Trophoblast cell (in vitro differentiated cells and primary cell): Measurements from ENCODE around the gene CST9.

Source experiments
- DNase-seq, 2 donors: peaks; one replicate each; pipeline ENCODE4 v3.0.0-alpha.2; 2016
- H2AFZ ChIP-seq: 2 replicates; pipeline ENCODE4 v1.6.1; 2013; ENCODE audit warnings: low read length, moderate library complexity, mild to moderate bottlenecking; ENCODE audit not compliant: insufficient read depth, poor library complexity
- H2AK5ac ChIP-seq: 2 replicates; pipeline ENCODE4 v1.6.1; 2013; ENCODE audit warnings: mild to moderate bottlenecking, low read length
- H2BK120ac ChIP-seq: 2 replicates; pipeline ENCODE4 v1.6.1; 2013; ENCODE audit warnings: low read length, mild to moderate bottlenecking, moderate library complexity; ENCODE audit not compliant: insufficient read depth, poor library complexity
- H2BK12ac ChIP-seq: 2 replicates; pipeline ENCODE4 v1.6.1; 2013; ENCODE audit warnings: mild to moderate bottlenecking, low read length, moderate library complexity
- H2BK5ac ChIP-seq: 2 replicates; pipeline ENCODE4 v1.6.1; 2013; ENCODE audit warnings: low read length, low read depth, moderate library complexity, mild to moderate bottlenecking; ENCODE audit not compliant: poor library complexity
- H3K14ac ChIP-seq: 2 replicates; pipeline ENCODE4 v1.6.1; 2013; ENCODE audit warnings: mild to moderate bottlenecking, low read length
- H3K18ac ChIP-seq: 2 replicates; pipeline ENCODE4 v1.6.1; 2013; ENCODE audit warnings: mild to moderate bottlenecking, low read length
- H3K23ac ChIP-seq: 2 replicates; pipeline ENCODE4 v1.6.1; 2013; ENCODE audit warnings: low read length
- H3K27ac ChIP-seq: 2 replicates; pipeline ENCODE4 v1.5.1; 2013; ENCODE audit warnings: low read depth, mild to moderate bottlenecking, inconsistent platforms, low read length, moderate library complexity
- H3K27me3 ChIP-seq: 2 replicates; pipeline ENCODE4 v1.6.1; 2013; ENCODE audit warnings: inconsistent platforms, mild to moderate bottlenecking, low read length, moderate library complexity; ENCODE audit not compliant: insufficient read depth
- H3K36me3 ChIP-seq, 2 experiments: 1 replicate in 1 of 2; 2 replicates in 1 of 2; pipeline ENCODE4 v1.6.1; 2013; ENCODE audit warnings: low read length in 2 of 2, mild to moderate bottlenecking in 2 of 2, moderate library complexity in 1 of 2; ENCODE audit not compliant: insufficient read depth in 2 of 2, control insufficient read depth in 1 of 2
- H3K4ac ChIP-seq: 2 replicates; pipeline ENCODE4 v1.6.1; 2013; ENCODE audit warnings: low read depth, mild to moderate bottlenecking, low read length, moderate library complexity
- H3K4me1 ChIP-seq, 2 experiments: 1 replicate in 1 of 2; 2 replicates in 1 of 2; pipeline ENCODE4 v1.6.1; 2013; ENCODE audit warnings: low read length in 2 of 2, mild to moderate bottlenecking in 2 of 2, moderate library complexity in 1 of 2; ENCODE audit not compliant: insufficient read depth in 2 of 2, control insufficient read depth in 1 of 2
- H3K4me2 ChIP-seq: 2 replicates; pipeline ENCODE4 v1.6.1; 2013; ENCODE audit warnings: inconsistent platforms, mild to moderate bottlenecking, low read length, moderate library complexity
- H3K4me3 ChIP-seq: 2 replicates; pipeline ENCODE4 v1.5.1; 2013; ENCODE audit warnings: mild to moderate bottlenecking, low read depth, low read length, inconsistent platforms
- H3K79me1 ChIP-seq: one replicate; pipeline ENCODE4 v1.6.1; 2013; ENCODE audit warnings: low read length
- H3K79me2 ChIP-seq: 2 replicates; pipeline ENCODE4 v1.6.1; 2013; ENCODE audit warnings: low read length, mild to moderate bottlenecking; ENCODE audit not compliant: control insufficient read depth, insufficient read depth, poor library complexity
- H3K9ac ChIP-seq: 2 replicates; pipeline ENCODE4 v1.6.1; 2013; ENCODE audit warnings: mild to moderate bottlenecking, low read length
- H3K9me3 ChIP-seq: 2 replicates; pipeline ENCODE4 v1.6.1; 2013; ENCODE audit warnings: low read depth, mild to moderate bottlenecking, control low read depth, inconsistent platforms, low read length; ENCODE audit not compliant: insufficient read depth
- H4K12ac ChIP-seq: 2 replicates; pipeline ENCODE4 v1.6.1; 2013; ENCODE audit warnings: low read depth, mild to moderate bottlenecking, low read length, moderate library complexity
- H4K8ac ChIP-seq: 2 replicates; pipeline ENCODE4 v1.6.1; 2013; ENCODE audit warnings: low read depth, mild to moderate bottlenecking, low read length, moderate library complexity
- H4K91ac ChIP-seq: one replicate; pipeline ENCODE4 v1.6.1; 2013; ENCODE audit warnings: low read depth, mild to moderate bottlenecking, low read length, moderate library complexity
- WGBS: extraction: QIAGEN DNeasy Blood & Tissue Kit; methylation state at CpG from one replicate; pipeline ENCODE4 v1.1.7; 2013; ENCODE audit warnings: missing lambda C conversion rate; ENCODE audit not compliant: insufficient read length, insufficient coverage; ENCODE audit errors: extremely low coverage; 5-methylcytosine and 5-hydroxymethylcytosine counted together

The CST9 gene

GRCh38 chr20:23614163-23614562, 8.4 kb upstream of the CST9 start:
- H3K4ac ChIP-seq: no peak overlapping the region
- H2BK5ac ChIP-seq: no peak overlapping the region

GRCh38 chr20:23613676-23614075, 8.0 kb upstream of the CST9 start:
- no peaks in the 10 kb centered on the region for H3K36me3 ChIP-seq
- no peak for DNase-seq
- no peak overlapping the region for H3K4me2 ChIP-seq
- no peak overlapping the region for H2BK12ac ChIP-seq
- H3K9ac ChIP-seq: no peak overlapping the region
- no peak overlapping the region for H3K18ac ChIP-seq
- no peak overlapping the region for H2BK120ac ChIP-seq
- H3K27me3 ChIP-seq: no peaks in the 10 kb centered on the region
- no peak overlapping the region for H2AK5ac ChIP-seq
- H3K4me1 ChIP-seq: no peaks in the 10 kb centered on the region
- H3K79me1 ChIP-seq: no peaks in the 10 kb centered on the region
- H3K23ac ChIP-seq: no peak overlapping the region
- no peaks in the 10 kb centered on the region for H3K79me2 ChIP-seq
- no peak overlapping the region for H3K4me3 ChIP-seq
- no peak overlapping the region for H3K4ac ChIP-seq
- H4K12ac ChIP-seq: no peak overlapping the region
- H2BK5ac ChIP-seq: no peak overlapping the region
- H3K14ac ChIP-seq: no peak overlapping the region
- H3K9me3 ChIP-seq: no peaks in the 10 kb centered on the region
- no peak overlapping the region for H2AFZ ChIP-seq
- H4K8ac ChIP-seq: no peak overlapping the region
- H4K91ac ChIP-seq: no peak overlapping the region
- H3K27ac ChIP-seq: no peak overlapping the region

More at GRCh38 chr20:23614163-23614562, 8.4 kb upstream of the CST9 start:
- Histone ChIP-seq H3K27ac (no peak overlapping the region), H3K23ac (no peak overlapping the region), H3K36me3 (no peaks in the 10 kb centered on the region), H3K27me3 (no peaks in the 10 kb centered on the region), H3K4me3 (no peak overlapping the region), H3K18ac (no peak overlapping the region), H3K79me1 (no peaks in the 10 kb centered on the region), H4K91ac (no peak overlapping the region), H3K4me1 (no peaks in the 10 kb centered on the region), H4K12ac (no peak overlapping the region), H3K4me2 (no peak overlapping the region), H3K9me3 (no peaks in the 10 kb centered on the region), H4K8ac (no peak overlapping the region), H2AFZ (no peak overlapping the region), H2AK5ac (no peak overlapping the region), H3K79me2 (no peaks in the 10 kb centered on the region), H3K9ac (peak overlapping the region; percentile 52), H2BK12ac (no peak overlapping the region), H3K14ac (no peak overlapping the region), H2BK120ac (no peak overlapping the region)
- no peak for DNase-seq
- no CpG with 5 or more reads among the region's 5 CpGs for WGBS

GRCh38 chr20:23612396-23612795, 6.7 kb upstream of the CST9 start:
- Histone ChIP-seq H2BK120ac (no peak overlapping the region), H3K4me2 (no peak overlapping the region), H3K9me3 (no peaks in the 10 kb centered on the region), H2AFZ (no peak overlapping the region), H2AK5ac (no peak overlapping the region), H4K8ac (no peak overlapping the region), H3K14ac (no peak overlapping the region), H3K23ac (no peak overlapping the region), H3K9ac (no peak overlapping the region), H3K27me3 (no peaks in the 10 kb centered on the region), H4K12ac (no peak overlapping the region), H2BK12ac (no peak overlapping the region), H3K4ac (no peak overlapping the region), H4K91ac (no peak overlapping the region), H3K27ac (no peak overlapping the region), H3K4me1 (no peaks in the 10 kb centered on the region), H3K36me3 (no peaks in the 10 kb centered on the region), H3K79me1 (no peaks in the 10 kb centered on the region), H3K4me3 (no peak overlapping the region), H3K79me2 (no peaks in the 10 kb centered on the region), H3K18ac (no peak overlapping the region), H2BK5ac (no peak overlapping the region)
- WGBS: no CpG with 5 or more reads among the region's 2 CpGs
- DNase-seq: no peak

- no CpG with 5 or more reads among the region's 5 CpGs for WGBS
- no peak overlapping the region for H2BK120ac ChIP-seq
These were observed 3.9 kb upstream of the CST9 start for GRCh38 chr20:23609486-23610109.

More at GRCh38 chr20:23609486-23610109, 3.9 kb upstream of the CST9 start:
- Histone ChIP-seq H3K79me1 (no peaks in the 10 kb centered on the region), H3K23ac (no peak overlapping the region), H2AK5ac (no peak overlapping the region), H3K9me3 (no peaks in the 10 kb centered on the region), H4K91ac (no peak overlapping the region), H3K14ac (no peak overlapping the region), H3K18ac (no peak overlapping the region), H3K36me3 (no peaks in the 10 kb centered on the region), H3K4me1 (no peaks in the 10 kb centered on the region), H2BK12ac (no peak overlapping the region), H2BK5ac (no peak overlapping the region), H3K9ac (no peak overlapping the region), H3K4me3 (no peak overlapping the region), H3K79me2 (no peaks in the 10 kb centered on the region), H3K27ac (no peak overlapping the region), H4K8ac (no peak overlapping the region), H2AFZ (no peak overlapping the region), H3K27me3 (no peaks in the 10 kb centered on the region), H3K4me2 (no peak overlapping the region), H3K4ac (no peak overlapping the region), H4K12ac (no peak overlapping the region)
- DNase-seq: peak in 1 of 2 donors; percentile 21
